ENCODE data around the gene PTGES2.
A peak's percentile ranks its signal among the peaks of the same experiment; 100 is the strongest.
"Not testable (repeated sequence)": the region's sequence is repeated elsewhere in the genome, so short reads cannot be mapped to it uniquely, and the experiment has no call there.

PTGES2 gene

GRCh38 chr9:128118971-128119665, 8.4 kb downstream of the PTGES2 start:
- no peak for DNase-seq

GRCh38 chr9:128118472-128118857, 9.1 kb downstream of the PTGES2 start:
- no peak for DNase-seq

- DNase-seq, result peak; percentile 78
Measured at GRCh38 chr9:128117613-128118471, 9.7 kb downstream of the PTGES2 start.

- no peak for DNase-seq
Measured at GRCh38 chr9:128116104-128117083, 11.1 kb downstream of the PTGES2 start.

- DNase-seq, result no peak
Measured at GRCh38 chr9:128115187-128116103, 12.1 kb downstream of the PTGES2 start.

- no peak for DNase-seq
Measured at GRCh38 chr9:128114326-128115186, 13.0 kb downstream of the PTGES2 start.

- DNase-seq, result no peak
Measured at GRCh38 chr9:128113526-128114325, 13.8 kb downstream of the PTGES2 start.

- DNase-seq, result not testable (repeated sequence)
Measured at GRCh38 chr9:128111726-128112125, 15.8 kb downstream of the PTGES2 start.

GRCh38 chr9:128109050-128109709, 18.3 kb downstream of the PTGES2 start:
- DNase-seq, result no peak

GRCh38 chr9:128108269-128109049, 19.1 kb downstream of the PTGES2 start:
- no peak for DNase-seq

GRCh38 chr9:128107468-128108268, 19.9 kb downstream of the PTGES2 start:
- DNase-seq, result no peak

GRCh38 chr9:128106940-128107467, 20.5 kb downstream of the PTGES2 start:
- DNase-seq, result no peak

GRCh38 chr9:128106181-128106939, 21.2 kb downstream of the PTGES2 start:
- DNase-seq, result no peak

- DNase-seq, result no peak
Measured at GRCh38 chr9:128105538-128106175, 21.9 kb downstream of the PTGES2 start.

- no peak for DNase-seq
Measured at GRCh38 chr9:128104171-128104618, 23.3 kb downstream of the PTGES2 start.

GRCh38 chr9:128103589-128103962, 24.0 kb downstream of the PTGES2 start:
- no peak for DNase-seq
